Parathyroid adenoma (tissue), 2 donors: ENCODE data around the gene TBC1D21.

Experiments used
- H2AFZ ChIP-seq: fragments of 300-600 bp; sonication (generic); one replicate; pipeline ENCODE4 v1.7.0; 2017; ENCODE audit warnings: antibody characterized with exemption, mild to moderate bottlenecking
- H3K27ac ChIP-seq: fragments of 300-600 bp; sonication (generic); one replicate; pipeline ENCODE4 v1.7.0; 2017
- H3K27me3 ChIP-seq: fragments of 300-600 bp; sonication (generic); one replicate; pipeline ENCODE4 v1.7.0; 2017; ENCODE audit warnings: low read length; ENCODE audit not compliant: control insufficient read depth, insufficient read depth
- H3K36me3 ChIP-seq: fragments of 300-600 bp; sonication (generic); one replicate; pipeline ENCODE4 v1.7.0; 2017; ENCODE audit warnings: low read length; ENCODE audit not compliant: control insufficient read depth, insufficient read depth
- H3K4me1 ChIP-seq: fragments of 300-600 bp; sonication (generic); one replicate; pipeline ENCODE4 v1.7.0; 2017; ENCODE audit warnings: control low read depth
- H3K4me2 ChIP-seq: fragments of 300-600 bp; sonication (generic); one replicate; pipeline ENCODE4 v1.7.0; 2017; ENCODE audit warnings: low read length
- H3K4me3 ChIP-seq: fragments of 300-600 bp; sonication (generic); one replicate; pipeline ENCODE4 v1.7.0; 2017; ENCODE audit warnings: low read depth, low read length
- H3K79me2 ChIP-seq: fragments of 300-600 bp; sonication (generic); one replicate; pipeline ENCODE4 v1.7.0; 2017; ENCODE audit warnings: control low read depth
- H3K9ac ChIP-seq: fragments of 300-600 bp; sonication (generic); one replicate; pipeline ENCODE4 v1.7.0; 2017; ENCODE audit warnings: mild to moderate bottlenecking
- H3K9me3 ChIP-seq: fragments of 300-600 bp; sonication (generic); one replicate; pipeline ENCODE4 v1.7.0; 2017; ENCODE audit warnings: low read length; ENCODE audit not compliant: control insufficient read depth
- CTCF ChIP-seq: fragments of 300-600 bp; sonication (generic); IDR thresholded peaks from one replicate; pipeline ENCODE4 v1.7.0; 2017; ENCODE audit warnings: antibody characterized with exemption, mild to moderate bottlenecking
- donor health status: primary hyperparathyroidism.

TBC1D21 gene

GRCh38 chr15:73886717-73887345 is 13.5 kb downstream of the TBC1D21 start:
- H3K27ac ChIP-seq, result no peak overlapping the region
- H3K4me2 ChIP-seq, result no peak overlapping the region
- no peaks in the 10 kb centered on the region for H3K9me3 ChIP-seq
- no peak overlapping the region for H3K4me3 ChIP-seq
- H2AFZ ChIP-seq, result no peak overlapping the region
- no peaks in the 10 kb centered on the region for H3K79me2 ChIP-seq
- no peaks in the 10 kb centered on the region for H3K27me3 ChIP-seq
- TF ChIP-seq CTCF, result no peak
- H3K36me3 ChIP-seq, result no peaks in the 10 kb centered on the region
- no peak overlapping the region for H3K9ac ChIP-seq
- no peaks in the 10 kb centered on the region for H3K4me1 ChIP-seq

- TF ChIP-seq CTCF, result no peak
- Histone ChIP-seq H3K4me1 (no peaks in the 10 kb centered on the region), H3K4me2 (no peak overlapping the region), H3K27me3 (no peaks in the 10 kb centered on the region), H3K9me3 (no peaks in the 10 kb centered on the region), H3K79me2 (no peaks in the 10 kb centered on the region), H3K9ac (no peak overlapping the region), H3K4me3 (no peak overlapping the region), H3K27ac (no peak overlapping the region), H2AFZ (no peak overlapping the region), H3K36me3 (no peaks in the 10 kb centered on the region)
Measured at GRCh38 chr15:73887481-73887880, 14.1 kb downstream of the TBC1D21 start.

GRCh38 chr15:73888224-73889041 is 15.1 kb downstream of the TBC1D21 start:
- H2AFZ ChIP-seq, result no peak overlapping the region
- H3K36me3 ChIP-seq, result no peaks in the 10 kb centered on the region
- H3K27ac ChIP-seq, result no peak overlapping the region
- H3K4me3 ChIP-seq, result no peak overlapping the region
- no peak overlapping the region for H3K4me2 ChIP-seq
- no peaks in the 10 kb centered on the region for H3K27me3 ChIP-seq
- no peak overlapping the region for H3K9ac ChIP-seq
- H3K9me3 ChIP-seq, result no peaks in the 10 kb centered on the region
- no peaks in the 10 kb centered on the region for H3K4me1 ChIP-seq
- TF ChIP-seq CTCF, result no peak
- no peaks in the 10 kb centered on the region for H3K79me2 ChIP-seq

GRCh38 chr15:73889053-73889761 is 15.8 kb downstream of the TBC1D21 start:
- no peak for TF ChIP-seq CTCF
- Histone ChIP-seq H3K4me2 (no peak overlapping the region), H3K4me3 (no peak overlapping the region), H3K4me1 (no peaks in the 10 kb centered on the region), H3K36me3 (no peaks in the 10 kb centered on the region), H3K9me3 (no peaks in the 10 kb centered on the region), H3K27me3 (no peaks in the 10 kb centered on the region), H3K79me2 (no peaks in the 10 kb centered on the region), H3K27ac (no peak overlapping the region), H2AFZ (no peak overlapping the region), H3K9ac (no peak overlapping the region)
